22Rv1 (cell line): ENCODE results near the gene THOC6.

Experiments
- H3K27ac ChIP-seq: fragments of 450-650 bp; 2 replicates; pipeline ENCODE4 v1.5.1; 2017
- CTCF ChIP-seq: fragments of 450-650 bp; IDR thresholded peaks from 2 replicates; pipeline ENCODE4 v1.5.1; 2017; ENCODE audit warnings: mild to moderate bottlenecking
- ZFX ChIP-seq: fragments of 450-650 bp; IDR thresholded peaks from 2 replicates; pipeline ENCODE4 v1.6.1; 2017; ENCODE audit warnings: antibody characterized with exemption, borderline replicate concordance

Gene THOC6

GRCh38 chr16:2991566-2992261 is 32.1 kb upstream of the THOC6 start:
- H3K27ac ChIP-seq = no peak overlapping the region
- TF ChIP-seq CTCF (no peak), ZFX (no peak)

- TF ChIP-seq CTCF (no peak), ZFX (no peak)
- H3K27ac ChIP-seq = no peak overlapping the region
Observed at GRCh38 chr16:2992383-2993081, 31.3 kb upstream of the THOC6 start.

GRCh38 chr16:2996298-2996697 is 27.5 kb upstream of the THOC6 start:
- no peak for TF ChIP-seq CTCF
- no peak for TF ChIP-seq ZFX
- H3K27ac ChIP-seq = no peak overlapping the region

GRCh38 chr16:2999929-3000328 is 23.9 kb upstream of the THOC6 start:
- TF ChIP-seq CTCF (no peak), ZFX (no peak)

GRCh38 chr16:3000540-3000939 is 23.3 kb upstream of the THOC6 start:
- no peak overlapping the region for H3K27ac ChIP-seq
- TF ChIP-seq CTCF (no peak), ZFX (no peak)

More at GRCh38 chr16:2999929-3000328, 23.9 kb upstream of the THOC6 start:
- no peak overlapping the region for H3K27ac ChIP-seq

- no peak overlapping the region for H3K27ac ChIP-seq
- TF ChIP-seq ZFX = no peak
- no peak for TF ChIP-seq CTCF
Observed at GRCh38 chr16:3001316-3001715, 22.5 kb upstream of the THOC6 start.

GRCh38 chr16:3003582-3004270 is 20.1 kb upstream of the THOC6 start:
- H3K27ac ChIP-seq = peak overlapping the region; percentile 56
- TF ChIP-seq ZFX = no peak
- TF ChIP-seq CTCF = peak; percentile 81
